Lower lobe of right lung (tissue), 2 donors: ENCODE measurements around the gene GNA12. TPM values are rescaled to one million over a fixed set of nuclear protein-coding genes. Genes with fewer than 3 reads are reported as not detected.
A peak's percentile ranks its signal among the peaks of the same experiment; 100 is the strongest.

Experiments
- ATAC-seq, 2 donors: fragments of 200-7000 bp; cut with Tn5 transposase; one replicate each; pipeline ENCODE4 v1.9.1; 2020 to 2022; ENCODE audit warnings: mild to moderate bottlenecking in 2 of 2, moderate library complexity in 2 of 2
- DNase-seq: peaks from one replicate; pipeline ENCODE4 v3.0.0-alpha.2; 2020
- H3K27ac ChIP-seq: fragments of 200-600 bp; one replicate; pipeline ENCODE4 v1.8.0; 2022
- H3K27me3 ChIP-seq: fragments of 200-600 bp; one replicate; pipeline ENCODE4 v1.8.0; 2022; ENCODE audit warnings: low read depth
- H3K36me3 ChIP-seq: fragments of 200-600 bp; one replicate; pipeline ENCODE4 v1.8.0; 2022; ENCODE audit warnings: mild to moderate bottlenecking
- H3K4me1 ChIP-seq: fragments of 200-600 bp; one replicate; pipeline ENCODE4 v1.8.0; 2022
- H3K4me3 ChIP-seq: fragments of 200-600 bp; one replicate; pipeline ENCODE4 v1.8.0; 2022; ENCODE audit warnings: mild to moderate bottlenecking
- H3K9me3 ChIP-seq: fragments of 200-600 bp; one replicate; pipeline ENCODE4 v1.8.0; 2022
- intact Hi-C: fragments of 100-400 bp; cut with DNase I; formaldehyde crosslinking; loops from one replicate; pipeline ENCODE4 v1.11.0; 2022
- total RNA-seq: library from RNA; stranded (reverse); fragmentation: NEBNext Ultra II Directional; extraction: Animal tissue kit (Norgen Biotek cat#: 25700); gene quantifications from one replicate; pipeline ENCODE4 v1.2.1, GENCODE V29; 2021
- TF ChIP-seq, protein P1 (sequence below): fragments of 200-600 bp; IDR thresholded peaks from one replicate; pipeline ENCODE4 v1.8.0; 2022; ENCODE audit warnings: antibody characterized with exemption, mild to moderate bottlenecking
- donor health status: DM: no; HTN: yes; CAD: no; lungs with severe emphysema.

GNA12 gene
- total RNA-seq, 1 donor from 2014 or later, result 41.6 TPM

DNA sequence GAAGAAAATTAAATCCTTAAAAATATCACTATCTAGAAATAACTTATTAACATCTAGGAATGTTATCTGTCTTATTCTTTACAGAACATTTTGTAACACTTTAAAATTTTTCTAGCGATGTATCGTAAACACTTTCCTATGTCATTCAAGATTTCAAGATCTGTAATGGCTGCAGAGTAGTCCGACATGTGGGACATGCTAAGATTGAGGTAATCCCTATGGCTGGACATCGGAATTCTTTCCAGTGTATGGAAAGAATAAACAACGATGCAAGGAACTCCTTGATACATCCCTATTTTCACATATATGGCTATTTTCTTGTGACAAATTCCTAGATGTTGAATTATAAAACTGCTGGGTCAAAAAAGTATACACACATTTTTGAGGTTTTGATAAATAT, 37.5 kb downstream of the GNA12 start:
- Histone ChIP-seq H3K9me3 (no peaks in the 10 kb centered on the region), H3K27me3 (no peaks in the 10 kb centered on the region), H3K4me3 (no peak overlapping the region), H3K27ac (no peak overlapping the region), H3K4me1 (peaks cover 51% of the 10 kb centered on the region), H3K36me3 (no peaks in the 10 kb centered on the region)
- ATAC-seq (no peak), DNase-seq (no peak)
- TF ChIP-seq, protein P1, sequence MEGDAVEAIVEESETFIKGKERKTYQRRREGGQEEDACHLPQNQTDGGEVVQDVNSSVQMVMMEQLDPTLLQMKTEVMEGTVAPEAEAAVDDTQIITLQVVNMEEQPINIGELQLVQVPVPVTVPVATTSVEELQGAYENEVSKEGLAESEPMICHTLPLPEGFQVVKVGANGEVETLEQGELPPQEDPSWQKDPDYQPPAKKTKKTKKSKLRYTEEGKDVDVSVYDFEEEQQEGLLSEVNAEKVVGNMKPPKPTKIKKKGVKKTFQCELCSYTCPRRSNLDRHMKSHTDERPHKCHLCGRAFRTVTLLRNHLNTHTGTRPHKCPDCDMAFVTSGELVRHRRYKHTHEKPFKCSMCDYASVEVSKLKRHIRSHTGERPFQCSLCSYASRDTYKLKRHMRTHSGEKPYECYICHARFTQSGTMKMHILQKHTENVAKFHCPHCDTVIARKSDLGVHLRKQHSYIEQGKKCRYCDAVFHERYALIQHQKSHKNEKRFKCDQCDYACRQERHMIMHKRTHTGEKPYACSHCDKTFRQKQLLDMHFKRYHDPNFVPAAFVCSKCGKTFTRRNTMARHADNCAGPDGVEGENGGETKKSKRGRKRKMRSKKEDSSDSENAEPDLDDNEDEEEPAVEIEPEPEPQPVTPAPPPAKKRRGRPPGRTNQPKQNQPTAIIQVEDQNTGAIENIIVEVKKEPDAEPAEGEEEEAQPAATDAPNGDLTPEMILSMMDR, result no peak
- intact Hi-C loops, result no loop called here

GRCh38 chr7:2805213-2805944, 38.7 kb downstream of the GNA12 start:
- TF ChIP-seq, protein P1, result no peak
- Histone ChIP-seq H3K27me3 (no peaks in the 10 kb centered on the region), H3K4me3 (no peak overlapping the region), H3K36me3 (no peaks in the 10 kb centered on the region), H3K27ac (no peak overlapping the region), H3K9me3 (no peaks in the 10 kb centered on the region), H3K4me1 (peaks cover 47% of the 10 kb centered on the region)
- intact Hi-C loops, result no loop called here
- DNase-seq, result no peak
- ATAC-seq, result no peak

- ATAC-seq (no peak), DNase-seq (no peak)
- no peaks in the 10 kb centered on the region for H3K36me3 ChIP-seq
- no peaks in the 10 kb centered on the region for H3K9me3 ChIP-seq
- TF ChIP-seq, protein P1, result no peak
- peaks cover 44% of the 10 kb centered on the region for H3K4me1 ChIP-seq
- intact Hi-C loops, result no loop called here
- H3K27me3 ChIP-seq, result no peaks in the 10 kb centered on the region
- no peak overlapping the region for H3K27ac ChIP-seq
- H3K4me3 ChIP-seq, result no peak overlapping the region
Measured at GRCh38 chr7:2804227-2804763, 39.8 kb downstream of the GNA12 start.

GRCh38 chr7:2803755-2804154, 40.4 kb downstream of the GNA12 start:
- Histone ChIP-seq H3K27me3 (no peaks in the 10 kb centered on the region), H3K4me1 (peaks cover 38% of the 10 kb centered on the region), H3K4me3 (no peak overlapping the region), H3K9me3 (no peaks in the 10 kb centered on the region), H3K36me3 (no peaks in the 10 kb centered on the region), H3K27ac (no peak overlapping the region)
- DNase-seq (no peak), ATAC-seq (no peak)
- intact Hi-C loops, result no loop called here
- TF ChIP-seq, protein P1, result no peak

- ATAC-seq (peak; percentile 38 to 44), DNase-seq (no peak)
- H3K27ac ChIP-seq, result peak overlapping the region; percentile 62
- H3K4me1 ChIP-seq, result peaks cover 34% of the 10 kb centered on the region
- intact Hi-C loops, result no loop called here
- H3K36me3 ChIP-seq, result no peaks in the 10 kb centered on the region
- TF ChIP-seq, protein P1, result no peak
- H3K4me3 ChIP-seq, result peak overlapping the region; percentile 34
- no peaks in the 10 kb centered on the region for H3K9me3 ChIP-seq
- no peaks in the 10 kb centered on the region for H3K27me3 ChIP-seq
Measured at GRCh38 chr7:2803342-2803692, 40.8 kb downstream of the GNA12 start.
